ENCODE measurements around the gene CLSTN1.

DNA sequence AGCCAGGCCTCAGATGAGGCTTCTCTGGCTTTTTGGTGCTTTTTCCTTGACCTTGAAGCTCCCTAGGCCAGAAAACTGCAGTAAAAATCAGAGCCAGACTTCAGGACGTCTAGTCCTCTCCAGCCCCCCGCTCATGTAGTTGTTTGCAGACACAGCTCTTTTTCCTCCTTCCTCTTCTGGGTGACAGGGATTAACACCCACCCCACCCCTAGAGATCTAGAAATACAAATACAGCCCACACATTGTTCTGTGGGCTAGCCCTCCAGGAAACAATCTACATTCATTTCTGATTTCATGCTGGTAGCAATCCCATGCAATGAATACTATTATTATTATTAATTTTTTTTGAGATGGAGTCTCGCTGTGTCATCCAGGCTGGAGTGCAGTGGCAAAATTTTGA is 9.9 kb upstream of the CLSTN1 start:
- TF ChIP-seq, protein P1, sequence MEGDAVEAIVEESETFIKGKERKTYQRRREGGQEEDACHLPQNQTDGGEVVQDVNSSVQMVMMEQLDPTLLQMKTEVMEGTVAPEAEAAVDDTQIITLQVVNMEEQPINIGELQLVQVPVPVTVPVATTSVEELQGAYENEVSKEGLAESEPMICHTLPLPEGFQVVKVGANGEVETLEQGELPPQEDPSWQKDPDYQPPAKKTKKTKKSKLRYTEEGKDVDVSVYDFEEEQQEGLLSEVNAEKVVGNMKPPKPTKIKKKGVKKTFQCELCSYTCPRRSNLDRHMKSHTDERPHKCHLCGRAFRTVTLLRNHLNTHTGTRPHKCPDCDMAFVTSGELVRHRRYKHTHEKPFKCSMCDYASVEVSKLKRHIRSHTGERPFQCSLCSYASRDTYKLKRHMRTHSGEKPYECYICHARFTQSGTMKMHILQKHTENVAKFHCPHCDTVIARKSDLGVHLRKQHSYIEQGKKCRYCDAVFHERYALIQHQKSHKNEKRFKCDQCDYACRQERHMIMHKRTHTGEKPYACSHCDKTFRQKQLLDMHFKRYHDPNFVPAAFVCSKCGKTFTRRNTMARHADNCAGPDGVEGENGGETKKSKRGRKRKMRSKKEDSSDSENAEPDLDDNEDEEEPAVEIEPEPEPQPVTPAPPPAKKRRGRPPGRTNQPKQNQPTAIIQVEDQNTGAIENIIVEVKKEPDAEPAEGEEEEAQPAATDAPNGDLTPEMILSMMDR (IDR thresholded peaks at IDR 0.05 in 2 of 3, conservative IDR thresholded peaks at IDR 0.05 in 1 of 3; ENCODE audit: control insufficient read depth in 2 of 3, extremely low read depth in 1 of 3, insufficient read depth in 1 of 3, low read depth in 3 of 3, low read length in 3 of 3) = no peak
- TF ChIP-seq EP300 (IDR thresholded peaks at IDR 0.05; ENCODE audit: borderline replicate concordance in 1 of 2, control insufficient read depth in 1 of 2, low read depth in 2 of 2, low read length in 2 of 2) = no peak
- no peak for TF ChIP-seq POLR2A (IDR thresholded peaks at IDR 0.05; ENCODE audit: low read depth, low read length)
- TF ChIP-seq, protein P2, sequence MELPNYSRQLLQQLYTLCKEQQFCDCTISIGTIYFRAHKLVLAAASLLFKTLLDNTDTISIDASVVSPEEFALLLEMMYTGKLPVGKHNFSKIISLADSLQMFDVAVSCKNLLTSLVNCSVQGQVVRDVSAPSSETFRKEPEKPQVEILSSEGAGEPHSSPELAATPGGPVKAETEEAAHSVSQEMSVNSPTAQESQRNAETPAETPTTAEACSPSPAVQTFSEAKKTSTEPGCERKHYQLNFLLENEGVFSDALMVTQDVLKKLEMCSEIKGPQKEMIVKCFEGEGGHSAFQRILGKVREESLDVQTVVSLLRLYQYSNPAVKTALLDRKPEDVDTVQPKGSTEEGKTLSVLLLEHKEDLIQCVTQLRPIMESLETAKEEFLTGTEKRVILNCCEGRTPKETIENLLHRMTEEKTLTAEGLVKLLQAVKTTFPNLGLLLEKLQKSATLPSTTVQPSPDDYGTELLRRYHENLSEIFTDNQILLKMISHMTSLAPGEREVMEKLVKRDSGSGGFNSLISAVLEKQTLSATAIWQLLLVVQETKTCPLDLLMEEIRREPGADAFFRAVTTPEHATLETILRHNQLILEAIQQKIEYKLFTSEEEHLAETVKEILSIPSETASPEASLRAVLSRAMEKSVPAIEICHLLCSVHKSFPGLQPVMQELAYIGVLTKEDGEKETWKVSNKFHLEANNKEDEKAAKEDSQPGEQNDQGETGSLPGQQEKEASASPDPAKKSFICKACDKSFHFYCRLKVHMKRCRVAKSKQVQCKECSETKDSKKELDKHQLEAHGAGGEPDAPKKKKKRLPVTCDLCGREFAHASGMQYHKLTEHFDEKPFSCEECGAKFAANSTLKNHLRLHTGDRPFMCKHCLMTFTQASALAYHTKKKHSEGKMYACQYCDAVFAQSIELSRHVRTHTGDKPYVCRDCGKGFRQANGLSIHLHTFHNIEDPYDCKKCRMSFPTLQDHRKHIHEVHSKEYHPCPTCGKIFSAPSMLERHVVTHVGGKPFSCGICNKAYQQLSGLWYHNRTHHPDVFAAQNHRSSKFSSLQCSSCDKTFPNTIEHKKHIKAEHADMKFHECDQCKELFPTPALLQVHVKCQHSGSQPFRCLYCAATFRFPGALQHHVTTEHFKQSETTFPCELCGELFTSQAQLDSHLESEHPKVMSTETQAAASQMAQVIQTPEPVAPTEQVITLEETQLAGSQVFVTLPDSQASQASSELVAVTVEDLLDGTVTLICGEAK (IDR thresholded peaks at IDR 0.05; ENCODE audit: borderline replicate concordance) = no peak
- no peak for TF ChIP-seq JUNB (IDR thresholded peaks at IDR 0.05)
- no peak for TF ChIP-seq KAT2A (conservative IDR thresholded peaks at IDR 0.05; ENCODE audit: control insufficient read depth, low read depth, low read length)
- TF ChIP-seq CBFB (IDR thresholded peaks at IDR 0.05; ENCODE audit: low read depth) = no peak
